ENCODE measurements around the gene SLC9A7.

- TF ChIP-seq CTCF (conservative IDR thresholded peaks at IDR 0.05 in 1 of 2, IDR thresholded peaks at IDR 0.05 in 1 of 2; ENCODE audit: low read depth in 1 of 2, low read length in 2 of 2): peak in 1 of 2 donors; percentile 51
- TF ChIP-seq EZH2 (IDR thresholded peaks at IDR 0.05; ENCODE audit: low read length, missing control alignments): no peak
Observed at GRCh38 chrX:46653482-46653881, 105.4 kb downstream of the SLC9A7 start.
